Measurements from ENCODE around the gene GINS3. TPM values are rescaled to one million over a fixed set of nuclear protein-coding genes. Genes with fewer than 3 reads are reported as not detected.

GINS3 gene
- total RNA-seq: 10 to 100 TPM in 7 of 9 donors, 1 to 10 TPM in 2; 7.6 to 25.2 (median 10.7) TPM
- polyA plus RNA-seq: 10 to 100 TPM in 1 of 3 donors, 1 to 10 TPM in 2; 8.6 to 18.9 (median 9.3) TPM
- long read RNA-seq, donor 1, transcript GINS3-201 (3 exons, 2,274 nt): minor isoform, 6 of 25 reads
- long read RNA-seq, donor 1, transcript GINS3-206 (1 exons, 3,202 nt): major isoform, 16 of 25 reads
- long read RNA-seq, donor 1, partial matches to known transcripts: 0 of 25 reads
- long read RNA-seq, donor 1, other reads (novel, unspliced or antisense): 0 of 25 reads
- long read RNA-seq, donor 2, transcript GINS3-206 (1 exons, 3,202 nt): major isoform, 14 of 18 reads
- long read RNA-seq, donor 2, partial matches to known transcripts: 0 of 18 reads
- long read RNA-seq, donor 2, other reads (novel, unspliced or antisense): 0 of 18 reads
- long read RNA-seq, donor 3, partial matches to known transcripts: 0 of 4 reads
- long read RNA-seq, donor 3, other reads (novel, unspliced or antisense): 0 of 4 reads
- long read RNA-seq, donor 4, partial matches to known transcripts: 0 of 8 reads
- long read RNA-seq, donor 4, other reads (novel, unspliced or antisense): 2 of 8 reads
- long read RNA-seq, donor 5, transcript GINS3-201 (3 exons, 2,274 nt): major isoform, 6 of 10 reads
- long read RNA-seq, donor 5, partial matches to known transcripts: 0 of 10 reads
- long read RNA-seq, donor 5, other reads (novel, unspliced or antisense): 0 of 10 reads
- long read RNA-seq, donor 6, partial matches to known transcripts: 0 of 5 reads
- long read RNA-seq, donor 6, other reads (novel, unspliced or antisense): 1 of 5 reads
- long read RNA-seq, donor 7, transcript GINS3-206 (1 exons, 3,202 nt): major isoform, 7 of 10 reads
- long read RNA-seq, donor 7, partial matches to known transcripts: 0 of 10 reads
- long read RNA-seq, donor 7, other reads (novel, unspliced or antisense): 0 of 10 reads
- long read RNA-seq, donor 8, transcript GINS3-201 (3 exons, 2,274 nt): minor isoform, 5 of 15 reads
- long read RNA-seq, donor 8, transcript GINS3-206 (1 exons, 3,202 nt): major isoform, 9 of 15 reads
- long read RNA-seq, donor 8, partial matches to known transcripts: 0 of 15 reads
- long read RNA-seq, donor 8, other reads (novel, unspliced or antisense): 0 of 15 reads
- long read RNA-seq, donor 9, transcript GINS3-206 (1 exons, 3,202 nt): major isoform, 8 of 10 reads
- long read RNA-seq, donor 9, partial matches to known transcripts: 0 of 10 reads
- long read RNA-seq, donor 9, other reads (novel, unspliced or antisense): 0 of 10 reads
- long read RNA-seq, donor 10, partial matches to known transcripts: 0 of 1 reads
- long read RNA-seq, donor 10, other reads (novel, unspliced or antisense): 0 of 1 reads

DNA sequence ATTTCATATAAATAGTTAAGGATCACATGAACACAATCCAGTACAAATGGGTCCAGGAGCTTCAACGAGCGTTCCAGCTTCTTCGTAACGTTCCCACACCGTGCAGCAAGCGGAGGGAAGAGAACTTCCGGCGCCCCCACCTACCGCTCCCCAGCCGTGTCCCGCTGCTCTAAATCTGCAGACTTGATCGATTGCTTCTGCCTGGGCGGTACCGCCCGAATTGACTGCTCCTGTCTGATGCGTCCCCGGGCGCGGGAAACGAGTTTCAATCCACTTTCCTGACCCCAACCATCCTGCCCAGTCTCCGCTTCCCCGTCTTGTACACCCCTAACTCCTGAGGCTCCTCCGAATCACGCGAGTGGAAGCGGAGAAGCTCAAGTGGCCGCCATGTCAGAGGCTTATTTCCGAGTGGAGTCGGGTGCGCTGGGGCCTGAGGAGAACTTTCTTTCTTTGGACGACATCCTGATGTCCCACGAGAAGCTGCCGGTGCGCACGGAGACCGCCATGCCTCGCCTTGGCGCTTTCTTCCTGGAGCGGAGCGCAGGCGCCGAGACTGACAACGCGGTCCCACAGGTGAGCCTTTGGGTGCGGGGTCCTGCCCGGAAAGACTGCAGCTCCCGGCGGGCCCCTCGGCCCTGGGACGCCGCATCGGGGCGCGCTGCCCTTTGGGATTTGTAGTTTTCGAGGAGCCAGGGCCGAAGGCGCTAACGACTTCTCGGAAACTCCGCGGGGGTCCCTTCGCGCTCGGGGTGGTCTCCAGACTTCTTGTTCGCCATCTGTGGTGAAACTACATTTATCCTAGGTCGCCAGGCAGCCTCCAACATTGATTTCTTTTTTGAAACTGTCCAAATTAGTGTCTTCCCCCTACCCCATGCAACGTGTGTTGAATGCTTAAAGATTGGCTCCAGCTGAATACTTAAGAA is at the start of gene GINS3:
Gene GINS3, plus strand, starts transcription at position 257 of the 923 bp plus-strand sequence. Its CDS starts 131 bp downstream, at position 388.
- peaks cover 7 to 8% of the 10 kb centered on the region in 2 donors for H3K4me1 ChIP-seq (replicated peaks in 1 of 2)
- intact Hi-C loops (cut with DNase I): no loop called here

DNA sequence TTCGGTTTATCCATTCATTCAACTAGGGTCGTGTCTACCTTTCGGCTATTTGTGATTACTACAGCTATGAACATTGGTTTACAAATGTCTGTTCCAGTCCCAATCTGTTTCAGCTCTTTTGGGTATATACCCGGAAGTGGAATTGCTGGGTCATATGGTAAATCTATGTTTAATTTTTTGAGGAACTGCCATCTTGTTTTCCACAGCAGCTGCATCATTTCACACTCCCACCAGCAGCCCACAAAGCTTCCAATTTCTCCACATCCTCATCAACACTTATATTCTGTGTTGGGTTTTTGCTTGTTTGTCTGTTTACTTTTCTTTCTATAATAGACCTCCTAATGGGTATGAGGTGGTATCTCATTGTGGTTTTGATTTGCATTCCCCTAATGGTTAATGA is 48.7 kb upstream of the GINS3 start:
- Histone ChIP-seq H3K9me3 (replicated peaks in 1 of 3) (no peaks in the 10 kb centered on the region), H3K27ac (no peak overlapping the region), H3K4me1 (replicated peaks in 1 of 2) (peaks cover 6 to 11% of the 10 kb centered on the region in 2 donors), H3K36me3 (replicated peaks in 1 of 2) (no peaks in the 10 kb centered on the region), H3K27me3 (no peaks in the 10 kb centered on the region), H3K4me3 (no peak overlapping the region)
- DNase-seq: no peak
- TF ChIP-seq POLR2A (IDR thresholded peaks at IDR 0.05): no peak
- TF ChIP-seq, protein P1, sequence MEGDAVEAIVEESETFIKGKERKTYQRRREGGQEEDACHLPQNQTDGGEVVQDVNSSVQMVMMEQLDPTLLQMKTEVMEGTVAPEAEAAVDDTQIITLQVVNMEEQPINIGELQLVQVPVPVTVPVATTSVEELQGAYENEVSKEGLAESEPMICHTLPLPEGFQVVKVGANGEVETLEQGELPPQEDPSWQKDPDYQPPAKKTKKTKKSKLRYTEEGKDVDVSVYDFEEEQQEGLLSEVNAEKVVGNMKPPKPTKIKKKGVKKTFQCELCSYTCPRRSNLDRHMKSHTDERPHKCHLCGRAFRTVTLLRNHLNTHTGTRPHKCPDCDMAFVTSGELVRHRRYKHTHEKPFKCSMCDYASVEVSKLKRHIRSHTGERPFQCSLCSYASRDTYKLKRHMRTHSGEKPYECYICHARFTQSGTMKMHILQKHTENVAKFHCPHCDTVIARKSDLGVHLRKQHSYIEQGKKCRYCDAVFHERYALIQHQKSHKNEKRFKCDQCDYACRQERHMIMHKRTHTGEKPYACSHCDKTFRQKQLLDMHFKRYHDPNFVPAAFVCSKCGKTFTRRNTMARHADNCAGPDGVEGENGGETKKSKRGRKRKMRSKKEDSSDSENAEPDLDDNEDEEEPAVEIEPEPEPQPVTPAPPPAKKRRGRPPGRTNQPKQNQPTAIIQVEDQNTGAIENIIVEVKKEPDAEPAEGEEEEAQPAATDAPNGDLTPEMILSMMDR (IDR thresholded peaks at IDR 0.05): no peak
- intact Hi-C loops (cut with DNase I): no loop called here
- 84 to 93% (median 88%) methylated on average over 4 of the region's 4 CpGs for WGBS, 4 donors

More for the DNA sequence above, at the start of gene GINS3:
- Histone ChIP-seq H3K27ac (peak within 1 kb of the TSS; percentile 2 to 76 (median 49)), H3K9me3 (replicated peaks in 1 of 3) (no peaks in the 10 kb centered on the region), H3K4me3 (peak within 1 kb of the TSS; percentile 37 to 98 (median 82)), H3K27me3 (no peaks in the 10 kb centered on the region), H3K36me3 (replicated peaks in 1 of 2) (no peaks in the 10 kb centered on the region)
- TF ChIP-seq, protein P1 (IDR thresholded peaks at IDR 0.05): no peak
- peak in 1 of 2 donors; percentile 28 for TF ChIP-seq POLR2A (IDR thresholded peaks at IDR 0.05)
- WGBS, 4 donors: 0 to 1% (median 1%) methylated on average over 40 to 67 of the region's 67 CpGs
- DNase-seq: peak; percentile 87 to 95 (median 91)

DNA sequence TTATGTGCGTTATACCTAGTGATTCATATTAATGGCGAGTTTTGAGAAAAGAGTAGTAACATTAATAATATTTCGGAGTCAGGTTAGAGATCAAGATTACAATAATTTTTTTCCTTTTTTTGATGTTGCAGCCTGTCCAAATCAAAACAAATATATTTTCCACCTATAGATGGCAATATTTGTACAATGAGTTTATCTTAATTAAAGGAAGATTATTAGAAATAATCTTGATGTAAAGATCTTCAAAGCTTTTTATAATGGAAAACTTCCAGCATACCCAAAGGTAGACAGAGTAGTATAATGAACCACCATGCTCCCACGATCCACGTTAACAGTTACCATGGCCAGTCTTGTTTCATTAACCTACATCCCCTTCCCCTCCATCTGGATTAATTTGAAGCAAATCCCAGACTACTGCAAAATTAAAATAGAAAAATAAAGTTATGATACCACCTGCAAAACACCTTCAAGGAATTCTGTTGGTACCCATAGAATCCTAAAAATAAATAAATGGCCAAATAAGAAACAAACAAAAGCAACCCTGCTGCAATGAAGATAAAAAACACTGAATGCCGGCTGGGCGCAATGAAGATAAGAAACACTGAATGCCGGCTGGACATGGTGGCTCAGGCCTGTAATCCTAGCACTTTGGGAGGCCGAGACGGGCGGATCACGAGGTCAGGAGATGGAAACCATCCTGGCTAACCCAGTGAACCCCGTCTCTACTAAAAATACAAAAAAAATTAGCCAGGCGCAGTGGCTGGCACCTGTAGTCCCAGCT is 46.5 kb upstream of the GINS3 start:
- H3K9me3 ChIP-seq (replicated peaks in 1 of 3): no peaks in the 10 kb centered on the region
- whole genome bisulfite sequencing, 4 donors: 62 to 72% (median 69%) methylated on average over 14 of the region's 14 CpGs
- no peak overlapping the region for H3K4me3 ChIP-seq
- no peak overlapping the region for H3K27ac ChIP-seq
- peaks cover 6 to 11% of the 10 kb centered on the region in 2 donors for H3K4me1 ChIP-seq (replicated peaks in 1 of 2)
- intact Hi-C loops (cut with DNase I): no loop called here
- DNase-seq: no peak
- no peaks in the 10 kb centered on the region for H3K27me3 ChIP-seq
- TF ChIP-seq POLR2A (IDR thresholded peaks at IDR 0.05): no peak
- TF ChIP-seq, protein P1 (IDR thresholded peaks at IDR 0.05): peak; percentile 16 to 56 (median 36)
- no peaks in the 10 kb centered on the region for H3K36me3 ChIP-seq (replicated peaks in 1 of 2)

Data from adrenal gland (tissue), 19 donors.